Umbilical cord (tissue), 2 donors: ENCODE measurements around the gene CORO7. TPM values are rescaled to one million over a fixed set of nuclear protein-coding genes. Genes with fewer than 3 reads are reported as not detected.

ENCODE experiments used
- DNase-seq: peaks from one replicate; pipeline ENCODE4 v3.0.0-alpha.2; 2015; ENCODE audit warnings: low spot score
- total RNA-seq: library from RNA; depleted of rRNA; stranded (reverse); fragments of >200 nt; gene quantifications from one replicate; pipeline ENCODE4 v1.2.3, GENCODE V29; 2014; ENCODE audit warnings: low replicate concordance; ENCODE audit not compliant: insufficient read depth

CORO7 gene
- total RNA-seq, 1 donor from 2014 or later: 53.2 TPM

- DNase-seq: no peak
Observed at GRCh38 chr16:4309102-4309832, 107.1 kb downstream of the CORO7 start.

- DNase-seq: peak; percentile 98
Observed at GRCh38 chr16:4307215-4308037, 109.0 kb downstream of the CORO7 start.

- no peak for DNase-seq
Observed at GRCh38 chr16:4306470-4307214, 109.8 kb downstream of the CORO7 start.

Other genes starting within 250 kb of the CORO7 start
- gene SRL, start 174.5 kb downstream of the CORO7 start, total RNA-seq: 1.4 TPM
- 24.8 TPM for gene TFAP4, start 143.6 kb downstream of the CORO7 start, total RNA-seq
- gene GLIS2, start 100.5 kb downstream of the CORO7 start, total RNA-seq: 8.9 TPM
- 1.7 TPM for gene PAM16, start 65.3 kb downstream of the CORO7 start, total RNA-seq
- gene VASN, start 44.7 kb downstream of the CORO7 start, total RNA-seq: 57.3 TPM
- gene DNAJA3, start 9.3 kb upstream of the CORO7 start, total RNA-seq: 17.1 TPM
- gene NMRAL1, start 58.0 kb upstream of the CORO7 start, total RNA-seq: 17.1 TPM
- 32.3 TPM for gene HMOX2, start 59.8 kb upstream of the CORO7 start, total RNA-seq
- gene CDIP1, start 122.2 kb upstream of the CORO7 start, total RNA-seq: 7.9 TPM
- 0.48 TPM for gene C16orf96, start 139.7 kb upstream of the CORO7 start, total RNA-seq
- gene UBALD1, start 198.3 kb upstream of the CORO7 start, total RNA-seq: 1.4 TPM
- gene MGRN1, start 208.2 kb upstream of the CORO7 start, total RNA-seq: 21.9 TPM